Fibroblast of pulmonary artery (primary cell): ENCODE data around the gene RASD2.

Experiments
- DNase-seq: peaks from one replicate; pipeline ENCODE4 v3.0.0-alpha.2; 2010; ENCODE audit warnings: low read depth
- H3K4me3 ChIP-seq: replicated peaks from 2 replicates; pipeline ENCODE4 v1.5.1; 2011; ENCODE audit warnings: low read depth, mild to moderate bottlenecking, control low read depth, low read length, moderate library complexity
- CTCF ChIP-seq: IDR thresholded peaks from 2 replicates; pipeline ENCODE4 v1.5.1; 2011; ENCODE audit warnings: mild to moderate bottlenecking, control low read depth, low read length, inconsistent platforms; ENCODE audit errors: missing control alignments

Gene RASD2

GRCh38 chr22:35554297-35554845 is 13.7 kb downstream of the RASD2 start:
- TF ChIP-seq CTCF, result no peak
- no peak overlapping the region for H3K4me3 ChIP-seq
- DNase-seq, result no peak

- peak; percentile 37 for DNase-seq
- no peak for TF ChIP-seq CTCF
- H3K4me3 ChIP-seq, result no peak overlapping the region
Measured at GRCh38 chr22:35555483-35555890, 14.9 kb downstream of the RASD2 start.

- no peak for TF ChIP-seq CTCF
- DNase-seq, result no peak
Measured at GRCh38 chr22:35555946-35556547, 15.4 kb downstream of the RASD2 start.

DNA sequence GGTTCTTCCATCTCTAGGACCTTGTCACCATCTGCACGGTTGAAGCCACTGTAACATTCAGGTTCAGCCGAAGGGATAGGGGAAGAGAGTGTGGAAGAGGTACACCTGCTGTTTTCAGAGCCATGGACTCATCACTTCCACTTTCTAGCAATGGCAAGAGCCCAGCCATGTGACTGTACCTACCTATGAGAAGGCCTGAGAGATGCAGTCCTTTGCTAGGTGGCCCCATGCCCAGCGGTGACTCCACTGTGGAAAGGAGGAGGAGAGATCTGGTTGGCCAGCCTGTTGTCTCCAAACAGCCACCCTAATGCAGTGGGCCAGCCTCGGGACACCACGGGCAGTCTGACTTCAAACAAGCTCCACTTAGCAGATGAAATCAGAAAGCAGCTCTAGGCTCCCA is 16.0 kb downstream of the RASD2 start:
- no peak for TF ChIP-seq CTCF
- no peak for DNase-seq

More at GRCh38 chr22:35555946-35556547, 15.4 kb downstream of the RASD2 start:
- H3K4me3 ChIP-seq, result no peak overlapping the region

GRCh38 chr22:35558031-35558430 is 17.4 kb downstream of the RASD2 start:
- no peak for TF ChIP-seq CTCF
- no peak for DNase-seq
- no peak overlapping the region for H3K4me3 ChIP-seq

More for the DNA sequence above, 16.0 kb downstream of the RASD2 start:
- no peak overlapping the region for H3K4me3 ChIP-seq

DNA sequence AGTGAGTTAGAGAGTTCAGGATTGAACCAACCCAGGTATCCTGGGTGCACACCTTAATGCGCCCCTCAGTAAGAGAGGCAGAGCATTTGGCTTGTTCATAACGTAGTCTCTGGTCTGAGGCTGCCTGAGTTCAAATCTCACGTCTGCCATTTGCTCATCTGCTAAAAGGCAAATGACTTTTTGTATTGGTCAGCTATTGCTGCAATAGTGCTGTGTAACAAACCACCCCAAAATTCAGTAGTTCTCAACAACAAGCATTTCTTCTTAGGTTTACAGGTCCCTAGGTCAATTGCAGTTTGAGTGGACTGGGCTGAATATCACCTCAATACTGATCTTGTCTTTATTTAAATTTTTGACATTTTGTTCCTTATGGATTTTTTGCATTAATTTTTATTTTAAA is 18.1 kb downstream of the RASD2 start:
- no peak overlapping the region for H3K4me3 ChIP-seq
- DNase-seq, result no peak
- no peak for TF ChIP-seq CTCF

- DNase-seq, result no peak
- H3K4me3 ChIP-seq, result no peak overlapping the region
- TF ChIP-seq CTCF, result no peak
Measured at GRCh38 chr22:35559354-35560005, 18.8 kb downstream of the RASD2 start.
